ENCODE data around the gene ELAVL2.

Gene ELAVL2

DNA sequence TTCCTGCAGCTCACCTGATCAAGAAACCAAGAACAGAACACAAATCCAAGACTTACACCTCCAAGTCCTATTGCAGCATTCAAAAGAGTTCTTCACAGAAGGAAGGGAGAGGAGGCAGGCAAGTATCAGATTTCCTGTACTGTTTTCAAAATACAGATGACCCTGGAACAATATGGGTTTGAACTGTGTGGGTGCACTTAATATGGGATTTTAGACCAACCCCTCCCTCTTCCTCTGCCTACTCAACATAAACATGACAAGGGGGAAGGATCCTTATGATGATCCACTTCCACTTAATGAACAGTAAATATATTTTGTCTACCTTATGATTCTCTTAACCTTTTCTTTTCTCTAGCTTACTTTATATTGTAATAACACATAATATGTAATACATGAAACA lies 104.6 kb downstream of the ELAVL2 start:
- Histone ChIP-seq H3K9me3 (ENCODE audit: control insufficient read depth, low read length) (no peaks in the 10 kb centered on the region), H3K4me1 (no peaks in the 10 kb centered on the region), H3K27ac (no peak overlapping the region), H3K79me2 (no peaks in the 10 kb centered on the region), H3K27me3 (ENCODE audit: control insufficient read depth, insufficient read depth, low read length) (no peaks in the 10 kb centered on the region), H3K4me3 (ENCODE audit: low read depth, low read length) (no peak overlapping the region), H3K4me2 (ENCODE audit: low read length) (no peak overlapping the region), H3K9ac (no peak overlapping the region), H3K36me3 (ENCODE audit: control insufficient read depth, insufficient read depth, low read length) (no peaks in the 10 kb centered on the region), H2AFZ (no peak overlapping the region)
- TF ChIP-seq, protein P1, sequence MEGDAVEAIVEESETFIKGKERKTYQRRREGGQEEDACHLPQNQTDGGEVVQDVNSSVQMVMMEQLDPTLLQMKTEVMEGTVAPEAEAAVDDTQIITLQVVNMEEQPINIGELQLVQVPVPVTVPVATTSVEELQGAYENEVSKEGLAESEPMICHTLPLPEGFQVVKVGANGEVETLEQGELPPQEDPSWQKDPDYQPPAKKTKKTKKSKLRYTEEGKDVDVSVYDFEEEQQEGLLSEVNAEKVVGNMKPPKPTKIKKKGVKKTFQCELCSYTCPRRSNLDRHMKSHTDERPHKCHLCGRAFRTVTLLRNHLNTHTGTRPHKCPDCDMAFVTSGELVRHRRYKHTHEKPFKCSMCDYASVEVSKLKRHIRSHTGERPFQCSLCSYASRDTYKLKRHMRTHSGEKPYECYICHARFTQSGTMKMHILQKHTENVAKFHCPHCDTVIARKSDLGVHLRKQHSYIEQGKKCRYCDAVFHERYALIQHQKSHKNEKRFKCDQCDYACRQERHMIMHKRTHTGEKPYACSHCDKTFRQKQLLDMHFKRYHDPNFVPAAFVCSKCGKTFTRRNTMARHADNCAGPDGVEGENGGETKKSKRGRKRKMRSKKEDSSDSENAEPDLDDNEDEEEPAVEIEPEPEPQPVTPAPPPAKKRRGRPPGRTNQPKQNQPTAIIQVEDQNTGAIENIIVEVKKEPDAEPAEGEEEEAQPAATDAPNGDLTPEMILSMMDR (IDR thresholded peaks at IDR 0.05), result no peak

DNA sequence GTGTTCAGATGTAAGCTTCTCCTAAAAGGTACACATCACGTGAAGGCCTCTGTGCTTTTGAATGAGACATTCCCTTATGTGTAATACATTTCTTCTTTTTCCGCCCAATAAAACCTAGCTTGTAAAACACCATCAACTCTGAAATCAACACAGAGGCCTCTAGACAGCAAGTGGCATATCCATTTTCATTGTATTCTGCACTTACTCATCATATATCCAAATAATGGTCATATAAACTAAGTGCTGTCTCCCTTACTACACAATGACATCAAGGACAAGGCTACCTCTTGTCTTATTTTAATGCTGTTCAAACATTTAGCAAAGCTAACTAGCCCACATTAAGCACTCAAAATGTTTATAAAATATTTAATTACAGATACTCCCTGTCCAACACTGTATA lies 108.5 kb downstream of the ELAVL2 start:
- Histone ChIP-seq H3K27me3 (ENCODE audit: control insufficient read depth, insufficient read depth, low read length) (no peaks in the 10 kb centered on the region), H3K27ac (no peak overlapping the region), H3K4me3 (ENCODE audit: low read depth, low read length) (no peak overlapping the region), H2AFZ (no peak overlapping the region), H3K4me2 (ENCODE audit: low read length) (no peak overlapping the region), H3K9ac (no peak overlapping the region), H3K79me2 (no peaks in the 10 kb centered on the region), H3K4me1 (no peaks in the 10 kb centered on the region), H3K9me3 (ENCODE audit: control insufficient read depth, low read length) (no peaks in the 10 kb centered on the region), H3K36me3 (ENCODE audit: control insufficient read depth, insufficient read depth, low read length) (no peaks in the 10 kb centered on the region)
- TF ChIP-seq, protein P1 (IDR thresholded peaks at IDR 0.05), result no peak

DNA sequence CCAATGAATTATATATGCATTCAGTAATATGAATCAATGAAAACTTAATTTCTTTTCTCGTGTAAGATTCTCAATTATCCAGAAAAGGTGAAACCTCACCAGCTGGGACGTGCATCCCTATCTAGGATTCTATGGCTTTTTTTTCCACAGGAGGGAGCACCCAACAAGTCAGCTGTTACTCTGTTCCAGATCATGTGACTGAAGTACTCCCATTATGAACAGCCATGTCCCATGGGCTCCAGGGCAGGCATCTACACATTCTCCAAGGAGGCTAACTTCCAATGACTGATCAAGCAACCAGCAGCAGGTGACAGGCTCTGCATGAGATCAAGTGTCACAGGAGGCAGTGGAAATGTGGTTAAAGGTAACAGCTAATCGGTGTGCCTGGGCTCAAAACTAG lies 118.8 kb downstream of the ELAVL2 start:
- TF ChIP-seq, protein P1 (IDR thresholded peaks at IDR 0.05), result no peak
- Histone ChIP-seq H3K9me3 (ENCODE audit: control insufficient read depth, low read length) (no peaks in the 10 kb centered on the region), H3K27ac (no peak overlapping the region), H2AFZ (no peak overlapping the region), H3K9ac (no peak overlapping the region), H3K36me3 (ENCODE audit: control insufficient read depth, insufficient read depth, low read length) (no peaks in the 10 kb centered on the region), H3K4me3 (ENCODE audit: low read depth, low read length) (no peak overlapping the region), H3K79me2 (no peaks in the 10 kb centered on the region), H3K4me1 (no peaks in the 10 kb centered on the region), H3K4me2 (ENCODE audit: low read length) (no peak overlapping the region), H3K27me3 (ENCODE audit: control insufficient read depth, insufficient read depth, low read length) (no peaks in the 10 kb centered on the region)

DNA sequence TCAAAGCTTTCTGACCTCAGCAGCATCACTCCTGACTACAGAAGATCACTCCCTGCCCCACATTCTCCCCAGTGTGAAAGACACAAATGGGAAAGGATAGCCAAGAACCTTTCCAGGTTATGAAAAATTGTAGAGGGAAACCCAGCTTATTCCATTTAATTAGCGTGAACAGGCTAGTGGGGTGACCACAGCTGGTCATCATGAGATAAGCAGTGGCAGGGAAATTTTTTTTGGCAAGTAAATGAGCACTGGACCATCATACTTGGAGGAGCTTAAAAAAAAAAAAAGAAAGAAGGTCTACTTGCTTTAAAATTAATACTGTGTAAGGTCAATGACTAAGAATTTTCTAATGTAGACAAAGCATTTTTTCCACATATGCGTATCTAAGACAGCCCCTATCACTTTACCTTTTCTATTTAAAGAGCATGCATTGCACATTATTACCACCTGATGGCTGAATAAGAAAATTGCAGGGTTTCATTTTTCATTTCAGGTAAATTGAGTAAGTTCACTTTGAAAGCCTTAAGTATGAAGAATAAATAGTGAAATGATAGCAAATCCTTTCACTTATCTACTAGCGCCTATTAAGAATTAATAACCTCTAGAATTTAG lies 123.6 kb downstream of the ELAVL2 start:
- no peaks in the 10 kb centered on the region for H3K4me1 ChIP-seq
- no peaks in the 10 kb centered on the region for H3K36me3 ChIP-seq (ENCODE audit: control insufficient read depth, insufficient read depth, low read length)
- H3K4me3 ChIP-seq (ENCODE audit: low read depth, low read length), result no peak overlapping the region
- no peak overlapping the region for H3K4me2 ChIP-seq (ENCODE audit: low read length)
- TF ChIP-seq, protein P1 (IDR thresholded peaks at IDR 0.05), result no peak
- H3K9ac ChIP-seq, result no peak overlapping the region
- H3K27me3 ChIP-seq (ENCODE audit: control insufficient read depth, insufficient read depth, low read length), result no peaks in the 10 kb centered on the region
- H2AFZ ChIP-seq, result no peak overlapping the region
- no peak overlapping the region for H3K27ac ChIP-seq
- H3K9me3 ChIP-seq (ENCODE audit: control insufficient read depth, low read length), result no peaks in the 10 kb centered on the region
- no peaks in the 10 kb centered on the region for H3K79me2 ChIP-seq

DNA sequence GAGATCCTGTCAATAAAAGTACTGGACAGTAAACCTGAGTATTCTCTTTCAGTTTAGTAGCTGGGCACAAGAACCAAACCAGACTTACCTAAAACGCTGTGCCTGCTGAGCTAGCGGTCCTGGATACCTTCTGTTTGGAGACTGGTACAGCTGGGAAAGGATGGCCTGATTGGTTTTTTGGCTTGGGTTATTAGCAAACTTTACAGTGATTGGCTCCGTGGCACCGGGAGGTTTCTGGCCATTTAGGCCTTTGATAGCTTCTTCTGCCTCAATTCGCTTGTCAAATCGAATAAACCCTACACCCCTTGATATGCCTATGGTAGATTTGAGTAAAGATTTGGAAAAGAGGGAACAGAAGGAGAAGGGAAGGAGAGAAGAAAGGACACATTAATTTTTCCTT lies 124.7 kb downstream of the ELAVL2 start:
- Histone ChIP-seq H3K27me3 (ENCODE audit: control insufficient read depth, insufficient read depth, low read length) (no peaks in the 10 kb centered on the region), H3K4me1 (no peaks in the 10 kb centered on the region), H3K4me2 (ENCODE audit: low read length) (no peak overlapping the region), H3K27ac (no peak overlapping the region), H2AFZ (no peak overlapping the region), H3K36me3 (ENCODE audit: control insufficient read depth, insufficient read depth, low read length) (no peaks in the 10 kb centered on the region), H3K79me2 (no peaks in the 10 kb centered on the region), H3K4me3 (ENCODE audit: low read depth, low read length) (no peak overlapping the region), H3K9ac (no peak overlapping the region), H3K9me3 (ENCODE audit: control insufficient read depth, low read length) (no peaks in the 10 kb centered on the region)
- TF ChIP-seq, protein P1 (IDR thresholded peaks at IDR 0.05), result no peak

Measured in parathyroid adenoma (tissue), 2 donors.